Peyer's patch (tissue), 4 donors: ENCODE measurements around the gene DEPP1.

Source experiments
- POLR2A ChIP-seq, 2 donors: fragments of 450-650 bp; IDR thresholded peaks; one replicate each; pipeline ENCODE4 v1.5.1; 2017; ENCODE audit warnings: antibody characterized with exemption in 2 of 2, mild to moderate bottlenecking in 2 of 2, moderate library complexity in 2 of 2
- TF ChIP-seq, protein P1 (sequence below), 6 experiments: fragments of 450-650 bp in 4 of 6; fragments of 200-600 bp in 2 of 6; sonication (generic) in 1 of 6; IDR thresholded peaks; one replicate each; pipeline ENCODE4 v1.5.1; 2017 to 2019; ENCODE audit warnings: antibody characterized with exemption in 6 of 6, mild to moderate bottlenecking in 3 of 6, moderate library complexity in 1 of 6

DNA sequence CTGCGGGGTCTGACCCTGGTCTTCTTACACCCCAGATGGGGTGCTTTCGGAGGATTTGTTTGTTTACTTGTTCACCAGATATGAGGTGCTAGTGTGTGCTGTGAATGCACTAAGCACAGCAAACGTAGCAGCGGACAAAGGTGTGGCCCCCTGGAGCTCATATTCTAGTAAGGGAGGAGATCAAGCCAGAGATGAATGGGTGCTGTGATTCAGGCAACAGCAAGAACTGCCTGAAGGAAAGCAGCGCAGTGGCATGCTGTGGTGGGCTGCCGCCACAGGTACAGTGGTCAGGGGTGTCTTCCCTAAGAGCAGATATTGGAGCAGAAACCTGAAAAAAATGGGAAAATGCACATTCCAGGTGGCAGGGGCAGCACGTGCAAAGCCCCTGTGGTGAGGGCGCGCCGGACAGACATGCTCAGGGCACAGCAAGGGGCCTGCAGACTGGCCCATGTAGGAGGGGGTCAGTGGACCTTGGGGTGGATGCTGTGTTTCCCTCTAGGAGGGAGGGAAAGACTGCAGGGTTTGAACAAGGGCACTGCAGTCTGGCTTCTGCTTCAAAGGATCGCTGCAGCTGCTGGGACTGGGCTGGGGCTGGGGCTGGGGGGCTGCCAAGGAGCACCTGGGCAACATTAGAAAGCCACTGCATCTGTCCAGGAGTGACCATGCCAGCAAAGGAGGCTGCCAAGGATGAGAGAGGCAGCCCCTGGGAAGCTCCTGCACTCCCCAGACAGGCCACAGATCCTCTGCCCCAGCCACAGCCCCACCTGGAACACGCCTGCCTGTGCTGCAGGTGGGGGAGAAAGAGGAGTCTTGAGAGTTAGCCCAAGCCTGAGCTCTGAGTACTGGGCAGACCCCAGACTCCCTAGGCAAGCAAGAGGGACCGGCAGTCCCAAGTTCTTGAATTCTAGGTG lies 927 bp upstream of the DEPP1 start:
- TF ChIP-seq, protein P1, sequence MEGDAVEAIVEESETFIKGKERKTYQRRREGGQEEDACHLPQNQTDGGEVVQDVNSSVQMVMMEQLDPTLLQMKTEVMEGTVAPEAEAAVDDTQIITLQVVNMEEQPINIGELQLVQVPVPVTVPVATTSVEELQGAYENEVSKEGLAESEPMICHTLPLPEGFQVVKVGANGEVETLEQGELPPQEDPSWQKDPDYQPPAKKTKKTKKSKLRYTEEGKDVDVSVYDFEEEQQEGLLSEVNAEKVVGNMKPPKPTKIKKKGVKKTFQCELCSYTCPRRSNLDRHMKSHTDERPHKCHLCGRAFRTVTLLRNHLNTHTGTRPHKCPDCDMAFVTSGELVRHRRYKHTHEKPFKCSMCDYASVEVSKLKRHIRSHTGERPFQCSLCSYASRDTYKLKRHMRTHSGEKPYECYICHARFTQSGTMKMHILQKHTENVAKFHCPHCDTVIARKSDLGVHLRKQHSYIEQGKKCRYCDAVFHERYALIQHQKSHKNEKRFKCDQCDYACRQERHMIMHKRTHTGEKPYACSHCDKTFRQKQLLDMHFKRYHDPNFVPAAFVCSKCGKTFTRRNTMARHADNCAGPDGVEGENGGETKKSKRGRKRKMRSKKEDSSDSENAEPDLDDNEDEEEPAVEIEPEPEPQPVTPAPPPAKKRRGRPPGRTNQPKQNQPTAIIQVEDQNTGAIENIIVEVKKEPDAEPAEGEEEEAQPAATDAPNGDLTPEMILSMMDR (IDR thresholded peaks at IDR 0.05): no peak
- TF ChIP-seq POLR2A (IDR thresholded peaks at IDR 0.05): no peak
